NT2/D1 (cell line): ENCODE results near the gene DCUN1D4.

Source experiments
- SUZ12 ChIP-seq: IDR thresholded peaks from 2 replicates; pipeline ENCODE4 v1.6.1; 2011; ENCODE audit not compliant: insufficient read length, insufficient read depth; ENCODE audit errors: extremely low read depth
- YY1 ChIP-seq: IDR thresholded peaks from 2 replicates; pipeline ENCODE4 v1.6.1; 2011; ENCODE audit not compliant: insufficient read length, insufficient read depth
- ZNF274 ChIP-seq: IDR thresholded peaks from 2 replicates; pipeline ENCODE4 v1.6.1; 2011; ENCODE audit warnings: mild to moderate bottlenecking, low read depth, low read length

GRCh38 chr4:51853027-51853682 lies 10.2 kb downstream of the DCUN1D4 start:
- TF ChIP-seq ZNF274 (no peak), YY1 (no peak), SUZ12 (no peak)
